NT2/D1 (cell line): Measurements from ENCODE around the gene NTF3.

Experiments
- SUZ12 ChIP-seq: IDR thresholded peaks from 2 replicates; pipeline ENCODE4 v1.6.1; 2011; ENCODE audit not compliant: insufficient read length, insufficient read depth; ENCODE audit errors: extremely low read depth
- YY1 ChIP-seq: IDR thresholded peaks from 2 replicates; pipeline ENCODE4 v1.6.1; 2011; ENCODE audit not compliant: insufficient read length, insufficient read depth
- ZNF274 ChIP-seq: IDR thresholded peaks from 2 replicates; pipeline ENCODE4 v1.6.1; 2011; ENCODE audit warnings: mild to moderate bottlenecking, low read depth, low read length

- TF ChIP-seq ZNF274 (no peak), SUZ12 (peak; percentile 54), YY1 (no peak)
These were observed 986 bp upstream of the NTF3 start for GRCh38 chr12:5430641-5431603.
